ENCODE data around the gene KCNH2.

Gene KCNH2

DNA sequence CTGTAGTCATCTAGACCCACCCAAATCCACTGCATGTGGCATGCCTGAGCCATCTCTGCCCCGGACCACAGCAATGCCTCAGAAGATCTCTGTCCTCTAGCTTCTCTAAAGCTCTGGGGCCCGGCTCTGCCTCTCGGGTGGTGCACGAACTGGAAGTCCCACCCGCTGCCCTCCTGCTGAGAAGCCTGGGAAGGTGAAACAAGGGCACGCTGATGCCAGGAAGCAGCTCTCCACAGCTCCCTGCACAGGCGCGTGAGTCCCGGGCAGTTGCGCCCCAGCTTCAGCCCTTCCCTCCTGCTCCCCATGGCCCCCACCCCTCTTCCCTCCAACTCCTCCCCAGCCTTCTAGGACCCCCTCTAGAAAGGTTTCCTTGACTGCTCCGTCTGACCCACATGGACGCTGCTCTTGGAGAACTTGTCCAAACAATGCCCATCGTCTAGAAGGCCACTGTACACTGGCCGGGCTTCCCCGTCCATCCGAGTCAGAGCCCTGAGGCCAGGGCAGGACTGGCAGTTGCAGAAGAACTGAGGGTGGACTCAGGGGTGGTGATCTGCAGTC lies 12.8 kb downstream of the KCNH2 start:
- no peak overlapping the region for H3K27ac ChIP-seq (ENCODE audit: low read depth, low read length)

DNA sequence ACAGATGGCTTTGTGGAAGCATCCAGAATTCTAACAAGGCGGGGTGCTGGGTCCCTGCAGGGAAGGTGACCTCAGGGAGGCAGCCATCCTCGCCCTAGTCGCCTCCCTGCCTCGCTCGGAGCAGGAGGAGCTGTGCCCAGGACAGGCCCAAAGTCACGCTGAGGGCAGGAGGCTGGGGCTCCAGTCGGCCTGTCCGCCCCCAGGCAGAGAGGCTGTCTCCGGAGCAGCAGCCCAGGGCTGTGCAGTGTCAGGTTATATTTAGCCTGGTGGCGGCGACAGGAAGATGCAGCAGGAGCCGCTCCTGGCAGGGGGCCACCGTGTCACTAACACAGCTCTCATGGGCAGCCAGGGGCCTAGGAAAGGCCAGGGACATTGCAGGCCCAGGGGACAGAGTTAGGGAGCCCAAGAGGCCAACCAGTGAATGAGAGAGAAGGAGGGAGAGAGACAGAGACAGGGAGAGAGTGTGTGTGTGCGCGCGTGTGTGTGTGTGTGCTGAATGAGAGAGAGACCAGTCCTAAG lies 13.5 kb downstream of the KCNH2 start:
- Histone ChIP-seq H3K79me2 (ENCODE audit: insufficient read depth, low read length) (no peaks in the 10 kb centered on the region), H3K9ac (ENCODE audit: low read length) (no peak overlapping the region), H3K36me3 (ENCODE audit: low read length) (no peaks in the 10 kb centered on the region), H3K4me2 (ENCODE audit: low read depth, low read length, poor library complexity, severe bottlenecking) (no peak overlapping the region), H3K4me3 (ENCODE audit: insufficient read depth, low read length, poor library complexity, severe bottlenecking) (no peak overlapping the region), H3K27ac (ENCODE audit: low read depth, low read length) (no peak overlapping the region), H3K9me3 (ENCODE audit: insufficient read depth, low read length) (no peaks in the 10 kb centered on the region), H3F3A (ENCODE audit: insufficient read depth) (no peaks in the 10 kb centered on the region), H3K9me2 (replicated peaks; ENCODE audit: insufficient read depth, low read length) (no peaks in the 10 kb centered on the region), H3K27me3 (ENCODE audit: low read length) (no peaks in the 10 kb centered on the region), H4K20me1 (ENCODE audit: low read depth, low read length) (no peaks in the 10 kb centered on the region), H2AFZ (ENCODE audit: low read depth, low read length, severe bottlenecking) (no peak overlapping the region)
- TF ChIP-seq, protein P1, sequence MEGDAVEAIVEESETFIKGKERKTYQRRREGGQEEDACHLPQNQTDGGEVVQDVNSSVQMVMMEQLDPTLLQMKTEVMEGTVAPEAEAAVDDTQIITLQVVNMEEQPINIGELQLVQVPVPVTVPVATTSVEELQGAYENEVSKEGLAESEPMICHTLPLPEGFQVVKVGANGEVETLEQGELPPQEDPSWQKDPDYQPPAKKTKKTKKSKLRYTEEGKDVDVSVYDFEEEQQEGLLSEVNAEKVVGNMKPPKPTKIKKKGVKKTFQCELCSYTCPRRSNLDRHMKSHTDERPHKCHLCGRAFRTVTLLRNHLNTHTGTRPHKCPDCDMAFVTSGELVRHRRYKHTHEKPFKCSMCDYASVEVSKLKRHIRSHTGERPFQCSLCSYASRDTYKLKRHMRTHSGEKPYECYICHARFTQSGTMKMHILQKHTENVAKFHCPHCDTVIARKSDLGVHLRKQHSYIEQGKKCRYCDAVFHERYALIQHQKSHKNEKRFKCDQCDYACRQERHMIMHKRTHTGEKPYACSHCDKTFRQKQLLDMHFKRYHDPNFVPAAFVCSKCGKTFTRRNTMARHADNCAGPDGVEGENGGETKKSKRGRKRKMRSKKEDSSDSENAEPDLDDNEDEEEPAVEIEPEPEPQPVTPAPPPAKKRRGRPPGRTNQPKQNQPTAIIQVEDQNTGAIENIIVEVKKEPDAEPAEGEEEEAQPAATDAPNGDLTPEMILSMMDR (IDR thresholded peaks at IDR 0.05; ENCODE audit: insufficient read depth, low read length, poor library complexity, severe bottlenecking) = no peak
- no peak for TF ChIP-seq EZH2phosphoT487 (conservative IDR thresholded peaks at IDR 0.05; ENCODE audit: low read length)

More for the DNA sequence above, 12.8 kb downstream of the KCNH2 start:
- H3K27me3 ChIP-seq (ENCODE audit: low read length) = no peaks in the 10 kb centered on the region
- TF ChIP-seq EZH2phosphoT487 (conservative IDR thresholded peaks at IDR 0.05; ENCODE audit: low read length) = no peak
- TF ChIP-seq, protein P1 (IDR thresholded peaks at IDR 0.05; ENCODE audit: insufficient read depth, low read length, poor library complexity, severe bottlenecking) = no peak
- no peaks in the 10 kb centered on the region for H3K9me3 ChIP-seq (ENCODE audit: insufficient read depth, low read length)
- no peaks in the 10 kb centered on the region for H3K79me2 ChIP-seq (ENCODE audit: insufficient read depth, low read length)
- no peak overlapping the region for H2AFZ ChIP-seq (ENCODE audit: low read depth, low read length, severe bottlenecking)
- no peaks in the 10 kb centered on the region for H3K36me3 ChIP-seq (ENCODE audit: low read length)
- no peaks in the 10 kb centered on the region for H3F3A ChIP-seq (ENCODE audit: insufficient read depth)
- no peak overlapping the region for H3K4me2 ChIP-seq (ENCODE audit: low read depth, low read length, poor library complexity, severe bottlenecking)
- no peaks in the 10 kb centered on the region for H4K20me1 ChIP-seq (ENCODE audit: low read depth, low read length)
- no peak overlapping the region for H3K4me3 ChIP-seq (ENCODE audit: insufficient read depth, low read length, poor library complexity, severe bottlenecking)
- H3K9me2 ChIP-seq (replicated peaks; ENCODE audit: insufficient read depth, low read length) = no peaks in the 10 kb centered on the region
- H3K9ac ChIP-seq (ENCODE audit: low read length) = no peak overlapping the region

DNA sequence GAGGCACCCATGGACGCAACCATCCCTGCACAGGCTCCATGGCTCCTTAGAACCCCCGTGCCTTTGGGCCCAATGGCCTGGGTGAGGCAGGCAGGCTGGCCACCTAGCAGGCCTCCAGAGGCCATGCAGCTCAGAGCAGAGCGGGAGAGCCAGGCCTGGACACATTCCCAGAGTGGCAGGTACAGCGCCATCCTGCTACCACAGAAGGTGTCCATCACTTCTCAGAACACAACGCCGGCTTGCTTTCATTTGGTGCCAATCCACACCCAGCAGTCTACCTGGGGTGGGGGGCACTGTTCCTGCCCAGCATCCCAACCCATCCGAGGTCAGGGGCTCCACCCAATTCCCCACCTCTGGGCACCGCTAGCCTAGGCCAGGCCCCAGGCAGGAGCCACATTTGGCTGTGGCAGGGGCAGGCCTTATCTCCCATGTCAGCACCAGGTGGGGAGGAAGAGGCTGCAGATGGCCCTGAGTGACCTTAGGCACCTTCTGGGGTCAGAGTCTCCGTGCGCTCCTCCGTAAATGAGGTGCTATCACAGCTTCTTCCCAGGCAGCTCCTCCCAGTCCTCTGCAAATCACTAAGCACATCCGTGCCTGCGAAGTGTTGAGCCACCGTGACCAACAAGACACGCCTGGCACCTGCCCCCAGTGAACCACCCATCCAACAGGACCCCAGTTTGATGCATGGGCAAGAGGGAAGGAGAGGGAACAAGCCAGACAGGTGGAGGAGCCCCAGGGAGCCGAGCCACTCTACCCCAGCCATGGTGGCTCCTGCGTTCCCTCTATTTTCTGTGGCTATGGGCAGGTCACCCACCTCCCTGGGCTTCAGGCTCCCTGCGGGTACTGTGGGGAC lies 14.2 kb downstream of the KCNH2 start:
- Histone ChIP-seq H3K9me2 (replicated peaks; ENCODE audit: insufficient read depth, low read length) (no peaks in the 10 kb centered on the region), H2AFZ (ENCODE audit: low read depth, low read length, severe bottlenecking) (no peak overlapping the region), H4K20me1 (ENCODE audit: low read depth, low read length) (no peaks in the 10 kb centered on the region), H3K36me3 (ENCODE audit: low read length) (no peaks in the 10 kb centered on the region), H3F3A (ENCODE audit: insufficient read depth) (no peaks in the 10 kb centered on the region), H3K4me3 (ENCODE audit: insufficient read depth, low read length, poor library complexity, severe bottlenecking) (no peak overlapping the region), H3K79me2 (ENCODE audit: insufficient read depth, low read length) (no peaks in the 10 kb centered on the region), H3K9ac (ENCODE audit: low read length) (no peak overlapping the region), H3K27ac (ENCODE audit: low read depth, low read length) (no peak overlapping the region), H3K9me3 (ENCODE audit: insufficient read depth, low read length) (no peaks in the 10 kb centered on the region), H3K4me2 (ENCODE audit: low read depth, low read length, poor library complexity, severe bottlenecking) (no peak overlapping the region), H3K27me3 (ENCODE audit: low read length) (no peaks in the 10 kb centered on the region)
- TF ChIP-seq, protein P1 (IDR thresholded peaks at IDR 0.05; ENCODE audit: insufficient read depth, low read length, poor library complexity, severe bottlenecking) = no peak
- TF ChIP-seq EZH2phosphoT487 (conservative IDR thresholded peaks at IDR 0.05; ENCODE audit: low read length) = no peak

Measured in SU-DHL-6 (cell line).